DOHH2 (cell line): Measurements from ENCODE around the gene PIWIL1.

Source experiments
- H3F3A ChIP-seq: fragments of 200-600 bp; sonication (generic), shearing (Covaris generic); 2 replicates; pipeline ENCODE4 v1.6.0; 2016; ENCODE audit warnings: antibody characterized with exemption, mild to moderate bottlenecking; ENCODE audit not compliant: control insufficient read depth, insufficient read depth
- H3K27ac ChIP-seq: fragments of 200-600 bp; sonication (generic); 2 replicates; pipeline ENCODE4 v1.5.1; 2014; ENCODE audit warnings: low read depth, mild to moderate bottlenecking, low read length, moderate library complexity
- H3K27me3 ChIP-seq: fragments of 200-600 bp; sonication (generic); 2 replicates; pipeline ENCODE4 v1.6.1; 2014; ENCODE audit warnings: mild to moderate bottlenecking, low read length, mixed read lengths; ENCODE audit not compliant: control insufficient read depth
- H3K36me3 ChIP-seq: fragments of 200-600 bp; sonication (generic); 2 replicates; pipeline ENCODE4 v1.6.1; 2014; ENCODE audit warnings: mild to moderate bottlenecking, low read length, moderate library complexity, mixed read lengths; ENCODE audit not compliant: control insufficient read depth
- H3K4me1 ChIP-seq: fragments of 200-600 bp; sonication (generic); 2 replicates; pipeline ENCODE4 v1.6.1; 2014; ENCODE audit warnings: mild to moderate bottlenecking, low read length, mixed read lengths; ENCODE audit not compliant: control insufficient read depth
- H3K4me2 ChIP-seq: fragments of 200-600 bp; sonication (generic); 2 replicates; pipeline ENCODE4 v1.6.0; 2014; ENCODE audit warnings: mild to moderate bottlenecking, low read length, moderate library complexity
- H3K4me3 ChIP-seq: fragments of 200-600 bp; sonication (generic); 2 replicates; pipeline ENCODE4 v1.5.1; 2014; ENCODE audit warnings: mild to moderate bottlenecking, low read length, mixed read lengths
- H3K79me2 ChIP-seq: fragments of 200-600 bp; sonication (generic); 2 replicates; pipeline ENCODE4 v1.6.1; 2014; ENCODE audit warnings: mild to moderate bottlenecking, low read length, mixed read lengths; ENCODE audit not compliant: control insufficient read depth
- H3K9me2 ChIP-seq: fragments of 200-600 bp; sonication (generic); replicated peaks from 2 replicates; pipeline ENCODE4 v1.6.1; 2014; ENCODE audit warnings: mild to moderate bottlenecking, low read length, mixed read lengths; ENCODE audit not compliant: control insufficient read depth
- H3K9me3 ChIP-seq: fragments of 200-600 bp; sonication (generic); 2 replicates; pipeline ENCODE4 v1.6.1; 2014; ENCODE audit warnings: antibody characterized with exemption, low read length, mixed read lengths; ENCODE audit not compliant: control insufficient read depth, insufficient read depth
- H4K20me1 ChIP-seq: fragments of 200-600 bp; sonication (generic); 2 replicates; pipeline ENCODE4 v1.6.0; 2014; ENCODE audit warnings: low read depth, mild to moderate bottlenecking, antibody characterized with exemption, low read length, moderate library complexity; ENCODE audit not compliant: control insufficient read depth, insufficient read depth
- CTCF ChIP-seq: fragments of 200-600 bp; sonication (generic); IDR thresholded peaks from one replicate; pipeline ENCODE4 v1.5.1; 2014; ENCODE audit warnings: antibody characterized with exemption, mild to moderate bottlenecking, low read depth, low read length; ENCODE audit not compliant: poor library complexity, severe bottlenecking
- EZH2phosphoT487 ChIP-seq: fragments of 200-600 bp; sonication (generic); IDR thresholded peaks from 2 replicates; pipeline ENCODE4 v1.6.1; 2017; ENCODE audit warnings: borderline replicate concordance, mild to moderate bottlenecking, antibody characterized with exemption, low read length, moderate library complexity, mixed read lengths

The PIWIL1 gene

GRCh38 chr12:130303781-130304180 lies 33.9 kb upstream of the PIWIL1 start:
- H3K9me3 ChIP-seq: peaks cover 8% of the 10 kb centered on the region
- H3K27me3 ChIP-seq: no peaks in the 10 kb centered on the region
- H3K4me2 ChIP-seq: no peak overlapping the region
- no peaks in the 10 kb centered on the region for H3F3A ChIP-seq
- H3K4me1 ChIP-seq: no peaks in the 10 kb centered on the region
- TF ChIP-seq CTCF (no peak), EZH2phosphoT487 (no peak)
- no peaks in the 10 kb centered on the region for H3K36me3 ChIP-seq
- H3K4me3 ChIP-seq: no peak overlapping the region
- H4K20me1 ChIP-seq: no peaks in the 10 kb centered on the region
- no peaks in the 10 kb centered on the region for H3K9me2 ChIP-seq
- H3K79me2 ChIP-seq: no peaks in the 10 kb centered on the region
- no peak overlapping the region for H3K27ac ChIP-seq

- H3K4me3 ChIP-seq: no peak overlapping the region
- no peaks in the 10 kb centered on the region for H4K20me1 ChIP-seq
- H3K9me2 ChIP-seq: no peaks in the 10 kb centered on the region
- H3K36me3 ChIP-seq: no peaks in the 10 kb centered on the region
- no peaks in the 10 kb centered on the region for H3F3A ChIP-seq
- no peak overlapping the region for H3K4me2 ChIP-seq
- no peaks in the 10 kb centered on the region for H3K9me3 ChIP-seq
- H3K27ac ChIP-seq: no peak overlapping the region
- no peaks in the 10 kb centered on the region for H3K4me1 ChIP-seq
- no peaks in the 10 kb centered on the region for H3K79me2 ChIP-seq
- H3K27me3 ChIP-seq: no peaks in the 10 kb centered on the region
- no peak for TF ChIP-seq CTCF
- TF ChIP-seq EZH2phosphoT487: no peak
Observed at GRCh38 chr12:130307859-130308258, 29.8 kb upstream of the PIWIL1 start.

- Histone ChIP-seq H3K36me3 (no peaks in the 10 kb centered on the region), H3K9me3 (no peaks in the 10 kb centered on the region), H3K27ac (no peak overlapping the region), H3K79me2 (no peaks in the 10 kb centered on the region), H3K4me2 (no peak overlapping the region), H4K20me1 (no peaks in the 10 kb centered on the region), H3F3A (no peaks in the 10 kb centered on the region), H3K27me3 (no peaks in the 10 kb centered on the region), H3K4me1 (no peaks in the 10 kb centered on the region), H3K4me3 (no peak overlapping the region), H3K9me2 (no peaks in the 10 kb centered on the region)
- no peak for TF ChIP-seq EZH2phosphoT487
- no peak for TF ChIP-seq CTCF
Observed at GRCh38 chr12:130308393-130308792, 29.3 kb upstream of the PIWIL1 start.

DNA sequence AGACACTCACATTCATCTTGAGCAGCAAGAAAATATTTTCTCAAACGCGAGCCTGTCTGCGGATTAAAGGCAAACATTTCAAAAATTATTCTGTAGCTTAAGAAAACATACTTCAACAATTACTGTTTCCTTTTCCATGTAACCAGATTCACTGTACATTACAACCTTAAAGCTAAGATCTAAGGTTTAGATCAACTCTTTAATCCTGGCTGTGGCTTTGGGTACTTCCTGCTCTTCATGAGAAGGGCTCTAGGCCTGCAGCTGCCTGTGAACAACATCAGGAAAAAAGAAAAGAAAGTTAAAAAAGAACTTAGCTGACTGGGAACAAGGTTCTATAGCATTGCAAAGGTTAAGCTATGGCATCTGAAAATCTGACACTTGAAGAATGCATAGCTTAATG lies 21.4 kb upstream of the PIWIL1 start:
- Histone ChIP-seq H3K4me2 (no peak overlapping the region), H3K4me1 (no peaks in the 10 kb centered on the region), H3K79me2 (no peaks in the 10 kb centered on the region), H4K20me1 (no peaks in the 10 kb centered on the region), H3K27ac (no peak overlapping the region), H3K4me3 (no peak overlapping the region), H3K27me3 (no peaks in the 10 kb centered on the region), H3F3A (no peaks in the 10 kb centered on the region), H3K9me2 (no peaks in the 10 kb centered on the region), H3K36me3 (no peaks in the 10 kb centered on the region), H3K9me3 (no peaks in the 10 kb centered on the region)
- TF ChIP-seq CTCF: no peak
- TF ChIP-seq EZH2phosphoT487: no peak
